Natural killer cell (primary cell): ENCODE measurements around the gene TPPP3. TPM values are rescaled to one million over a fixed set of nuclear protein-coding genes. Genes with fewer than 3 reads are reported as not detected.

Source experiments
- ATAC-seq, 3 donors: fragments of 150-1000 bp in 2 of 3; fragments of 200-7000 bp in 1 of 3; cut with Tn5 transposase; 1 replicate in 1 of 3; 2 replicates in 2 of 3; pipeline ENCODE4 v1.10.0; 2021; ENCODE audit warnings: mild to moderate bottlenecking in 2 of 3, moderate library complexity in 2 of 3
- DNase-seq, 2 donors: peaks; one replicate each; pipeline versions ENCODE4 v3.0.0 to v3.0.0-alpha.2; 2013 to 2021; ENCODE audit warnings: mixed read lengths in 1 of 2
- H3K27ac ChIP-seq: one replicate; pipeline ENCODE4 v1.5.1; 2013; ENCODE audit warnings: mild to moderate bottlenecking, low read length
- H3K27me3 ChIP-seq: one replicate; pipeline ENCODE4 v1.6.1; 2013; ENCODE audit warnings: low read length; ENCODE audit not compliant: control insufficient read depth, insufficient read depth
- H3K36me3 ChIP-seq: one replicate; pipeline ENCODE4 v1.6.1; 2013; ENCODE audit warnings: low read length; ENCODE audit not compliant: control insufficient read depth, insufficient read depth
- H3K4me1 ChIP-seq: one replicate; pipeline ENCODE4 v1.6.1; 2013; ENCODE audit warnings: low read length; ENCODE audit not compliant: control insufficient read depth, insufficient read depth
- H3K4me3 ChIP-seq: one replicate; pipeline ENCODE4 v1.5.1; 2013; ENCODE audit warnings: low read length
- H3K9me3 ChIP-seq: one replicate; pipeline ENCODE4 v1.6.1; 2013; ENCODE audit warnings: low read length; ENCODE audit not compliant: control insufficient read depth, insufficient read depth
- H3K27ac Mint-ChIP-seq, 2 donors: one replicate each; pipeline ENCODE4 v1.8.0; 2022; ENCODE audit warnings: mild to moderate bottlenecking in 2 of 2, mixed read lengths in 2 of 2, moderate library complexity in 1 of 2
- H3K27me3 Mint-ChIP-seq, 2 donors: one replicate each; pipeline ENCODE4 v1.8.0; 2022; ENCODE audit warnings: low read depth in 2 of 2, mixed read lengths in 2 of 2
- H3K36me3 Mint-ChIP-seq: one replicate; pipeline ENCODE4 v1.8.0; 2022; ENCODE audit warnings: mixed read lengths
- H3K4me1 Mint-ChIP-seq, 2 donors: one replicate each; pipeline ENCODE4 v1.8.0; 2022; ENCODE audit warnings: mixed read lengths in 2 of 2
- H3K4me3 Mint-ChIP-seq: one replicate; pipeline ENCODE4 v1.8.0; 2022; ENCODE audit warnings: mild to moderate bottlenecking, moderate library complexity, mixed read lengths
- H3K9me3 Mint-ChIP-seq, 2 donors: one replicate each; pipeline ENCODE4 v1.8.0; 2022; ENCODE audit warnings: mixed read lengths in 2 of 2
- WGBS: methylation state at CpG from one replicate; pipeline ENCODE4 v1.1.7; 2013; ENCODE audit warnings: missing lambda C conversion rate; ENCODE audit not compliant: insufficient coverage; 5-methylcytosine and 5-hydroxymethylcytosine counted together
- intact Hi-C: fragments of 100-400 bp; cut with micrococcal nuclease; formaldehyde crosslinking; loops from one replicate; pipeline ENCODE4 v1.14.2; 2022
- total RNA-seq, 4 donors: library from RNA; stranded (reverse); fragments of 120-200 nt in 1 of 4; gene quantifications; one replicate each; pipeline versions ENCODE4 v1.2.3 to v1.2.4, GENCODE V29; 2013 to 2022
- TF ChIP-seq, protein P1 (sequence below): fragments of 200-600 bp; IDR thresholded peaks from one replicate; pipeline ENCODE4 v1.8.0; 2022; ENCODE audit warnings: antibody characterized with exemption

Gene TPPP3
- total RNA-seq, 3 donors from 2014 or later (not counting 1 experiment from before 2014, with no cell fraction given): 0.66 to 3.0 (median 1.4) TPM

DNA sequence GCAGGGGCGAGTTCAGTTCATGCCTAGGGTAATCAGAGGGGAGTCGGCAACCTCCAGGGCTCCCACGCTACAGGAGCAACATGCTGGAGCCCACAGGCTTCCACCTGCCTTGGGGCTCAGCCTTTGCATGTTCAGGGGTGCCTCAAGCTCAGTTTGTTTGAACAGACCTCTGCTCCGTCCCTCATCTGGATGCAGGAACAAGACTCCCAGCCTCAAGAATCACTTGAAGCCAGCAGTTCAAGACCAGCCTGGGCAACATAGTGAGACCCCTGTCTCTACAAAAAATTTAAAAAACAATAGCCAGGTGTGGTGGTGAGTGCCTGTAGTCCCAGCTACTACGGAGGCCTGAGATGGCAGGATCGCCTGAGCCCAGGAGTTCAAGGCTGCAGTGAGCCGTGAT lies 32.7 kb upstream of the TPPP3 start:
- peaks cover 6% of the 10 kb centered on the region for H3K4me1 ChIP-seq
- peaks cover 5% of the 10 kb centered on the region in 2 donors for H3K4me1 Mint-ChIP-seq
- H3K4me3 ChIP-seq: no peak overlapping the region
- WGBS: 85% methylated on average over 6 of the region's 7 CpGs
- DNase-seq (no peak), ATAC-seq (no peak)
- no peak overlapping the region for H3K4me3 Mint-ChIP-seq
- TF ChIP-seq, protein P1, sequence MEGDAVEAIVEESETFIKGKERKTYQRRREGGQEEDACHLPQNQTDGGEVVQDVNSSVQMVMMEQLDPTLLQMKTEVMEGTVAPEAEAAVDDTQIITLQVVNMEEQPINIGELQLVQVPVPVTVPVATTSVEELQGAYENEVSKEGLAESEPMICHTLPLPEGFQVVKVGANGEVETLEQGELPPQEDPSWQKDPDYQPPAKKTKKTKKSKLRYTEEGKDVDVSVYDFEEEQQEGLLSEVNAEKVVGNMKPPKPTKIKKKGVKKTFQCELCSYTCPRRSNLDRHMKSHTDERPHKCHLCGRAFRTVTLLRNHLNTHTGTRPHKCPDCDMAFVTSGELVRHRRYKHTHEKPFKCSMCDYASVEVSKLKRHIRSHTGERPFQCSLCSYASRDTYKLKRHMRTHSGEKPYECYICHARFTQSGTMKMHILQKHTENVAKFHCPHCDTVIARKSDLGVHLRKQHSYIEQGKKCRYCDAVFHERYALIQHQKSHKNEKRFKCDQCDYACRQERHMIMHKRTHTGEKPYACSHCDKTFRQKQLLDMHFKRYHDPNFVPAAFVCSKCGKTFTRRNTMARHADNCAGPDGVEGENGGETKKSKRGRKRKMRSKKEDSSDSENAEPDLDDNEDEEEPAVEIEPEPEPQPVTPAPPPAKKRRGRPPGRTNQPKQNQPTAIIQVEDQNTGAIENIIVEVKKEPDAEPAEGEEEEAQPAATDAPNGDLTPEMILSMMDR: no peak
- no peak overlapping the region for H3K27ac Mint-ChIP-seq
- no peaks in the 10 kb centered on the region for H3K36me3 ChIP-seq
- H3K9me3 Mint-ChIP-seq: no peaks in the 10 kb centered on the region
- H3K36me3 Mint-ChIP-seq: no peaks in the 10 kb centered on the region
- H3K27ac ChIP-seq: no peak overlapping the region
- peaks cover 25% of the 10 kb centered on the region for H3K27me3 ChIP-seq
- H3K27me3 Mint-ChIP-seq: peaks cover 30 to 37% of the 10 kb centered on the region in 2 donors
- H3K9me3 ChIP-seq: no peaks in the 10 kb centered on the region
- intact Hi-C loops: loop anchor here (5.0 kb wide), 1 partner anchor 41 kb away; no protein-coding TSS in a partner anchor

DNA sequence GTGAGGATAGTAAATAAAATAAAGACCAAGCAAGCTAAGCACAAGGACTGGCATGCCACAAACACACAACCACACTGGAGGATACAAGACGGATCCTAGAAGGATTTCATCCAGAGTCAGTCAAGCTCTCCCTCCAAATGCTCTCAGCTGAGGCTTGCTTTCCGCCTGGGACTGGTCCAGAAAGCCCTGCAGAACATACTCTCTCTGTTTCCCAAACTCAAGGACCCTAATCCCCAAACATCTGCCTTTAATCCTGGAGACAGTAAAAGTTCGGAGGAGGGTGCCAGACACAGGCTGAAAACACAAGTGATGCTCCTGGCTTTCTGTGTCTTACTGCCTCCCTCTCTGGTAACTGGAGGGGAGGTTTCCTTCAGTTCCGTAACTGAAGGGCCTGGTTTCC lies 32.3 kb upstream of the TPPP3 start:
- intact Hi-C loops: loop anchor here (5.0 kb wide), 1 partner anchor 42 kb away; no protein-coding TSS in a partner anchor
- peaks cover 5% of the 10 kb centered on the region in 2 donors for H3K4me1 Mint-ChIP-seq
- DNase-seq (no peak), ATAC-seq (no peak)
- H3K4me3 Mint-ChIP-seq: no peak overlapping the region
- peaks cover 30 to 37% of the 10 kb centered on the region in 2 donors for H3K27me3 Mint-ChIP-seq
- Histone ChIP-seq H3K27me3 (peaks cover 25% of the 10 kb centered on the region), H3K9me3 (no peaks in the 10 kb centered on the region), H3K4me1 (peaks cover 6% of the 10 kb centered on the region), H3K4me3 (no peak overlapping the region), H3K27ac (no peak overlapping the region), H3K36me3 (no peaks in the 10 kb centered on the region)
- TF ChIP-seq, protein P1: no peak
- H3K9me3 Mint-ChIP-seq: no peaks in the 10 kb centered on the region
- no peaks in the 10 kb centered on the region for H3K36me3 Mint-ChIP-seq
- H3K27ac Mint-ChIP-seq: no peak overlapping the region
- WGBS: 93% methylated on average over 4 of the region's 4 CpGs

DNA sequence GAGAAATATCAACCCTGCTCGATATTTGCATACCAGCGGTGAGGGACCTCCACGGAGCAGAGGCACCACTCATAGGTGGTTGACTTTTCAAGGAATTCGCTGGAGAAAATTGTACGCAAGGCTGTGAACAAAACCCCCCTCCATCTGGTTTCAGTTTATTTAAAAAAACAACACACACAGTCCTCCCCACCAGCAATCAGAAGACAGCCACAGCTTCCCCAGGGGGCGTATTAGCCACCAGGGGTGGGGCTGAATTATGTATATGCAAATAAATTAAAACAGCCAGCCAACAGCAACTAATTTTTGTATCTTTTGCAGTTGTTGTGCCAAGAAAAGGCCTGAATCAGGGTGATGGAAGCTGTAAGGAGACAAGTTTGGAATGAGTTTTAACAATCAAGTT lies 31.8 kb upstream of the TPPP3 start:
- H3K27me3 Mint-ChIP-seq: peaks cover 26 to 37% of the 10 kb centered on the region in 2 donors
- TF ChIP-seq, protein P1: no peak
- H3K9me3 ChIP-seq: no peaks in the 10 kb centered on the region

DNA sequence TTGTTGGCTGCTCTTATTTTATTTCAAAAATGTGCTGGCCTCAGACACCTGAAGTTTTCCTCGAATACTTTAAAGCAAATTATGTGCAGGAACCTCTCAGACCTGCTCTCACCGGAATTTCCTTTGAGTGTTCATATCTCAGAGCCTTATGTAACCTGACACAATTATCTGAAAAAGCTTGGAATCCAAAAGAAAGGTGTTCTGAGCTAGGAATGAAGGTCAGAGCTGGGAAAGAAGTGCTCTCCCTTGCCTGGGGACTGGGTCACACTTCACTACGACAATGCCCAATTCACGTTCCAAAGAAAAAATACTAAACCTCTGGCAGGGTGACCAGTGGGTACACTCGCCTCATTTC lies 30.9 kb upstream of the TPPP3 start:
- intact Hi-C loops: no loop called here
- no peak for ATAC-seq

More for the DNA sequence above, 31.8 kb upstream of the TPPP3 start:
- Histone ChIP-seq H3K36me3 (no peaks in the 10 kb centered on the region), H3K4me1 (peaks cover under 1% of the 10 kb centered on the region), H3K4me3 (no peak overlapping the region), H3K27me3 (peaks cover 22% of the 10 kb centered on the region), H3K27ac (no peak overlapping the region)
- WGBS: 81% methylated on average over 5 of the region's 6 CpGs
- intact Hi-C loops: loop anchor here (5.0 kb wide), 1 partner anchor 42 kb away; no protein-coding TSS in a partner anchor
- Mint-ChIP-seq H3K27ac (no peak overlapping the region), H3K36me3 (no peaks in the 10 kb centered on the region), H3K9me3 (no peaks in the 10 kb centered on the region), H3K4me3 (no peak overlapping the region), H3K4me1 (no peaks in the 10 kb centered on the region)
- ATAC-seq: no peak
- no peak for DNase-seq

More for the DNA sequence above, 30.9 kb upstream of the TPPP3 start:
- Mint-ChIP-seq H3K27me3 (peaks cover 28 to 38% of the 10 kb centered on the region in 2 donors), H3K4me1 (no peaks in the 10 kb centered on the region), H3K27ac (no peak overlapping the region), H3K4me3 (no peak overlapping the region), H3K9me3 (no peaks in the 10 kb centered on the region), H3K36me3 (no peaks in the 10 kb centered on the region)
- no peaks in the 10 kb centered on the region for H3K4me1 ChIP-seq
- no peak overlapping the region for H3K27ac ChIP-seq
- no peak overlapping the region for H3K4me3 ChIP-seq
- WGBS: 80% methylated on average over 5 of the region's 5 CpGs
- H3K36me3 ChIP-seq: no peaks in the 10 kb centered on the region
- no peak for DNase-seq
- TF ChIP-seq, protein P1: no peak
- peaks cover 14% of the 10 kb centered on the region for H3K27me3 ChIP-seq
- no peaks in the 10 kb centered on the region for H3K9me3 ChIP-seq
